ENCODE results near the gene MDFIC.

GRCh38 chr7:114925434-114925833, 3.5 kb downstream of the MDFIC start:
- TF ChIP-seq CTCF (IDR thresholded peaks at IDR 0.05; ENCODE audit: borderline replicate concordance, extremely low read depth, low read length, poor library complexity, severe bottlenecking) (no peak), EZH2 (IDR thresholded peaks at IDR 0.05; ENCODE audit: borderline replicate concordance, low read depth, low read length, severe bottlenecking) (no peak)

Data from DND-41 (cell line).